ENCODE measurements around the gene CTDSP2.
"Not testable (repeated sequence)": the region's sequence is repeated elsewhere in the genome, so short reads cannot be mapped to it uniquely, and the experiment has no call there.

The CTDSP2 gene

GRCh38 chr12:57889500-57889989, 43.0 kb upstream of the CTDSP2 start:
- DNase-seq (ENCODE audit: insufficient read length) (no peak), FAIRE-seq (no peak)
- TF ChIP-seq POLR2AphosphoS5 (IDR thresholded peaks at IDR 0.05; ENCODE audit: low read depth, low read length) (no peak), POLR2A (IDR thresholded peaks at IDR 0.05; ENCODE audit: low read depth, low read length) (no peak), TAF1 (IDR thresholded peaks at IDR 0.05; ENCODE audit: borderline replicate concordance, low read depth, low read length) (no peak)

- TF ChIP-seq POLR2A (IDR thresholded peaks at IDR 0.05; ENCODE audit: low read depth, low read length) (no peak), POLR2AphosphoS5 (IDR thresholded peaks at IDR 0.05; ENCODE audit: low read depth, low read length) (no peak), TAF1 (IDR thresholded peaks at IDR 0.05; ENCODE audit: borderline replicate concordance, low read depth, low read length) (no peak)
- DNase-seq (ENCODE audit: insufficient read length) (no peak), FAIRE-seq (no peak)
Observed at GRCh38 chr12:57888409-57889157, 42.1 kb upstream of the CTDSP2 start.

GRCh38 chr12:57887631-57888408, 41.3 kb upstream of the CTDSP2 start:
- DNase-seq (ENCODE audit: insufficient read length), result no peak
- TF ChIP-seq POLR2AphosphoS5 (IDR thresholded peaks at IDR 0.05; ENCODE audit: low read depth, low read length) (no peak), TAF1 (IDR thresholded peaks at IDR 0.05; ENCODE audit: borderline replicate concordance, low read depth, low read length) (no peak), POLR2A (IDR thresholded peaks at IDR 0.05; ENCODE audit: low read depth, low read length) (no peak)
- FAIRE-seq, result no peak

GRCh38 chr12:57886964-57887363, 40.4 kb upstream of the CTDSP2 start:
- DNase-seq (ENCODE audit: insufficient read length); FAIRE-seq: not testable (repeated sequence)

DNA sequence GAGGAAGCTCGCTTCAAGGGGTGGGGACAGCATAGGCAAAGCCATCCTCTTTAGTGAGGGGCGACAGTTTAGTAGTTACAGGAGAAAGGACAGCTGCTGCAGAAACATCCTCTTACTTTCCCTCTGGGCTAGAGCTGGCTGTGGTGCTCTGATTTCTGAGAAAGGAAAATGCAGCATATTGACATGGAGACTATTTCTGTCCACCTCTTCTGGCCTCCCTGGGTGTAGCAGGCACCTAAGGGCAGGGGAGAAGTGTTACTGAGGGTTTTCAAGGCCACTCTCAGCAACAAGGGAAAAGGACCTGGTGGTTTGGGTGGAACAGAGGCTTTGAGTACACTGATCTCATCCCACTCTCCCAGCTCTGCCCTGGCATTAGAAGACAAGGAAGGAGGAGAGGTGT, 40.0 kb upstream of the CTDSP2 start:
- no peak for FAIRE-seq
- TF ChIP-seq POLR2A (IDR thresholded peaks at IDR 0.05; ENCODE audit: low read depth, low read length) (no peak), POLR2AphosphoS5 (IDR thresholded peaks at IDR 0.05; ENCODE audit: low read depth, low read length) (no peak), TAF1 (IDR thresholded peaks at IDR 0.05; ENCODE audit: borderline replicate concordance, low read depth, low read length) (no peak)
- DNase-seq (ENCODE audit: insufficient read length), result no peak

DNA sequence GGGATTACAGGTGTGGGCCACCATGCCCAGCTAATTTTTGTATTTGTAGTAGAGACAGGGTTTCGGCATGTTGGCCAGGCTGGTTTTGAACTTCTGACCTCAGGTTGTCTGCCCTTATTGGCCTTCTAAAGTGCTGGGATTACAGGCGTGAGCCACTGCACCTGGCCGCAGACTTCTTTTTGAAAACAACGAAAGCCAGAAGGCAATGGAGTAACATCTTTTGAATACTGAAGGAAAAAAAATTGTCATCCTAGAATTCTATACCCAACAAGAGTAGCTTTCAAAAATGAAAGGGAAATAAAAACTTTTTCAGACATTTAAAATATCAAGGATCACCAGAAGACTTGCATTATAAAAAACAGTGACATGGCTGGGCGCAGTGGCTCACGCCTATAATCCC, 38.7 kb upstream of the CTDSP2 start:
- TF ChIP-seq POLR2AphosphoS5 (IDR thresholded peaks at IDR 0.05; ENCODE audit: low read depth, low read length) (no peak), TAF1 (IDR thresholded peaks at IDR 0.05; ENCODE audit: borderline replicate concordance, low read depth, low read length) (no peak)
- no peak for FAIRE-seq
- no peak for DNase-seq (ENCODE audit: insufficient read length)

DNA sequence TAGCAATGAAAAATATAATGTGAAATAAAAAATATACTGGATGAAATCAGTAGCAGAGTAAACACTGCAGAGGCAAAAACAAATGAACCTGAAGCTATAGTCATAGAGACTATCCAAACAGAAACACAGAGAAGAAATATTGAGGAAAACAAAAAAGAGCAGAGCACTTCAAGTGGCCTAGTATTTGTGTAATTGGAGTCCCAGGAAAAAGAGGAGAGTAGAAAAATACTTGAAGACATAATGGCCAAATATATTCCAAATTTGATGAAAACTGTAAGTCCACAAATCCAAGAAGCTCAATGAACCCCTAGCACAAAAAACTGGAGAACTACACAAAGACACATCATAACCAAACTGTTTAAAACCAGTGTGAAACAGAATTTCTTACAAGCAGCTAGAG, 37.2 kb upstream of the CTDSP2 start:
- DNase-seq (ENCODE audit: insufficient read length), result no peak
- FAIRE-seq, result no peak
- TF ChIP-seq POLR2AphosphoS5 (IDR thresholded peaks at IDR 0.05; ENCODE audit: low read depth, low read length) (no peak), POLR2A (IDR thresholded peaks at IDR 0.05; ENCODE audit: low read depth, low read length) (no peak), TAF1 (IDR thresholded peaks at IDR 0.05; ENCODE audit: borderline replicate concordance, low read depth, low read length) (no peak)

GRCh38 chr12:57883057-57883456, 36.5 kb upstream of the CTDSP2 start:
- no peak for DNase-seq (ENCODE audit: insufficient read length)
- TF ChIP-seq TAF1 (IDR thresholded peaks at IDR 0.05; ENCODE audit: borderline replicate concordance, low read depth, low read length) (no peak), POLR2AphosphoS5 (IDR thresholded peaks at IDR 0.05; ENCODE audit: low read depth, low read length) (no peak), POLR2A (IDR thresholded peaks at IDR 0.05; ENCODE audit: low read depth, low read length) (no peak)
- no peak for FAIRE-seq

- TF ChIP-seq POLR2AphosphoS5 (IDR thresholded peaks at IDR 0.05; ENCODE audit: low read depth, low read length) (no peak), POLR2A (IDR thresholded peaks at IDR 0.05; ENCODE audit: low read depth, low read length) (no peak), TAF1 (IDR thresholded peaks at IDR 0.05; ENCODE audit: borderline replicate concordance, low read depth, low read length) (no peak)
- FAIRE-seq, result no peak
- DNase-seq (ENCODE audit: insufficient read length), result no peak
Observed at GRCh38 chr12:57882575-57882974, 36.0 kb upstream of the CTDSP2 start.

DNA sequence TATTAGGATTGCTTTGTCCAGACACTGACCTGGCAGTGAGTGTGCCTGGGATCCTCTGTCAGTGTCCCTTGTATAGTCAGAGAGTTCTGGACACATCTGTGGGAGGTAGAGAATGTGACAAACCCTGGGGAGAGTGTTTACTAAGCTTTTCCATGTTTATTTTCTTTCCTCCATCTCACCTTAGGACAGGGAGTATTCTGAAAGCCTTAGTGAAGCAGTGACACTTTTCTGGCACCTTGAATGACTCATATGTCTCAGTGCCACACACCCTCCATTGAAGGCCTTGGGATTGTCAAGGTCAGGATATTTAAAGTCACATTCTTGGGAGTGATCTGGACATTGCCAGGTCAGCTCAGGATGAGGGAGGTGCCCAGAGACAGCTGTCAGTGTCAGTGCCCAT, 34.9 kb upstream of the CTDSP2 start:
- DNase-seq (ENCODE audit: insufficient read length), result no peak
- FAIRE-seq, result no peak
- TF ChIP-seq POLR2A (IDR thresholded peaks at IDR 0.05; ENCODE audit: low read depth, low read length), result no peak
- no peak for TF ChIP-seq POLR2AphosphoS5 (IDR thresholded peaks at IDR 0.05; ENCODE audit: low read depth, low read length)
- no peak for TF ChIP-seq TAF1 (IDR thresholded peaks at IDR 0.05; ENCODE audit: borderline replicate concordance, low read depth, low read length)

GRCh38 chr12:57881035-57881434, 34.5 kb upstream of the CTDSP2 start:
- FAIRE-seq; DNase-seq (ENCODE audit: insufficient read length): not testable (repeated sequence)

GRCh38 chr12:57877876-57878275, 31.3 kb upstream of the CTDSP2 start:
- FAIRE-seq (no peak), DNase-seq (ENCODE audit: insufficient read length) (no peak)
- TF ChIP-seq TAF1 (IDR thresholded peaks at IDR 0.05; ENCODE audit: borderline replicate concordance, low read depth, low read length) (no peak), POLR2A (IDR thresholded peaks at IDR 0.05; ENCODE audit: low read depth, low read length) (no peak), POLR2AphosphoS5 (IDR thresholded peaks at IDR 0.05; ENCODE audit: low read depth, low read length) (no peak)
